GM18517 (cell line): ENCODE results near the gene VAC14.
"Not testable (repeated sequence)": the region's sequence is repeated elsewhere in the genome, so short reads cannot be mapped to it uniquely, and the experiment has no call there.

Experiments used
- ATAC-seq: cut with Tn5 transposase; IDR thresholded peaks from one replicate; pipeline ENCODE4 v1.9.1; 2021; ENCODE audit warnings: mild to moderate bottlenecking, moderate library complexity; ENCODE audit not compliant: unreplicated experiment

VAC14 gene

GRCh38 chr16:70648606-70649005 lies 152.4 kb downstream of the VAC14 start:
- no peak for ATAC-seq

GRCh38 chr16:70647441-70648359 lies 153.3 kb downstream of the VAC14 start:
- ATAC-seq = no peak

- no peak for ATAC-seq
These were observed 154.4 kb downstream of the VAC14 start, which contains the start of gene IL34 for GRCh38 chr16:70646260-70647241. Gene IL34, plus strand, starts transcription at chr16:70646559. Its CDS starts 389 bp downstream, at chr16:70646948.

GRCh38 chr16:70644763-70645597 lies 156.0 kb downstream of the VAC14 start:
- ATAC-seq = no peak

GRCh38 chr16:70643264-70643663 lies 157.7 kb downstream of the VAC14 start:
- not testable (repeated sequence) for ATAC-seq

- ATAC-seq = no peak
These were observed 158.3 kb downstream of the VAC14 start for GRCh38 chr16:70642633-70643032.

GRCh38 chr16:70638814-70639792 lies 161.9 kb downstream of the VAC14 start:
- no peak for ATAC-seq
